Ovary (tissue), 9 donors: Measurements from ENCODE around the gene STPG1. TPM values are rescaled to one million over a fixed set of nuclear protein-coding genes. Genes with fewer than 3 reads are reported as not detected.

Experiments
- DNase-seq, 5 donors: peaks; one replicate each; pipeline ENCODE4 v3.0.0-alpha.2; 2019 to 2020
- H3K27ac ChIP-seq, 2 donors: fragments of 200-600 bp; one replicate each; pipeline versions ENCODE4 v1.5.1 to v1.8.0; 2019 to 2022
- H3K27me3 ChIP-seq: fragments of 200-600 bp; one replicate; pipeline ENCODE4 v1.8.0; 2022
- H3K36me3 ChIP-seq: fragments of 200-600 bp; sonication (generic); one replicate; pipeline ENCODE4 v1.5.1; 2019
- H3K4me1 ChIP-seq: one replicate; pipeline ENCODE4 v1.8.1; 2013; ENCODE audit warnings: mild to moderate bottlenecking, moderate library complexity; ENCODE audit not compliant: insufficient read depth
- H3K4me3 ChIP-seq: fragments of 200-600 bp; sonication (generic); one replicate; pipeline ENCODE4 v1.5.1; 2017
- H3K9me3 ChIP-seq, 2 donors: fragments of 200-600 bp in 1 of 2; sonication (generic) in 1 of 2; one replicate each; pipeline versions ENCODE4 v1.5.1 to v1.8.1; 2013 to 2019; ENCODE audit warnings: mild to moderate bottlenecking in 1 of 2, moderate library complexity in 1 of 2
- CTCF ChIP-seq, 3 donors: fragments of 450-650 bp in 2 of 3; fragments of 200-600 bp in 1 of 3; IDR thresholded peaks; one replicate each; pipeline versions ENCODE4 v1.5.1 to v1.8.0; 2016 to 2022; ENCODE audit warnings: antibody characterized with exemption in 3 of 3, mild to moderate bottlenecking in 1 of 3
- EP300 ChIP-seq: sonication (generic); formaldehyde crosslinking; IDR thresholded peaks from one replicate; pipeline ENCODE4 v1.6.1; 2017; ENCODE audit warnings: antibody characterized with exemption
- POLR2A ChIP-seq: fragments of 450-650 bp; IDR thresholded peaks from one replicate; pipeline ENCODE4 v1.6.1; 2017; ENCODE audit warnings: antibody characterized with exemption, mild to moderate bottlenecking, moderate library complexity
- WGBS, 3 donors: extraction: QIAGEN DNeasy Blood & Tissue Kit in 1 of 3; methylation state at CpG; one replicate each; pipeline versions ENCODE4 v1.1.5 to v1.1.7; 2013 to 2017; 5-methylcytosine and 5-hydroxymethylcytosine counted together
- intact Hi-C, 4 donors: fragments of 100-400 bp; cut with DNase I; formaldehyde crosslinking; loops; one replicate each; pipeline versions ENCODE4 v1.11.0 to v1.15.1; 2022 to 2023
- polyA plus RNA-seq, 2 donors: library from polyadenylated mRNA; stranded (reverse); fragments of 200-250 nt in 1 of 2; fragments of 350-450 nt in 1 of 2; fragmentation: Illumina TruSeq in 1 of 2; extraction: RNeasy Lipid Tissue Mini Kit (QIAGEN cat#74804) in 1 of 2; gene quantifications; one replicate each; pipeline ENCODE4 v1.2.3, GENCODE V29; 2013 to 2014
- total RNA-seq, 7 donors: library from RNA; depleted of rRNA in 2 of 7; stranded (reverse); fragments of >200 nt in 2 of 7; fragmentation: NEBNext Ultra II Directional in 3 of 7; extraction: Animal tissue kit (Norgen Biotek cat#: 25700) in 3 of 7; gene quantifications; one replicate each; pipeline versions ENCODE4 v1.1.0 to v1.2.4, GENCODE V29; 2016 to 2023
- donor health status: DM: no; HTN: no; CAD: no; lungs with moderate emphysema.
- donor health status: DM: no; HTN: no; CAD: no.
- donor health status: Bipolar disorder and iron deficiency.
- donor health status: DM: yes; HTN: yes; CAD: no.
- donor health status: DM: no; HTN: no; CAD: no.
- donor health status: DM: yes; HTN: yes; CAD: no.

Gene STPG1
- total and polyA plus RNA-seq, 9 donors: 4.5 to 12.6 (median 7.3) TPM

- no peak for DNase-seq
- intact Hi-C loops: no loop called here
- no peaks in the 10 kb centered on the region for H3K36me3 ChIP-seq
- no peak for TF ChIP-seq POLR2A
- no peak for TF ChIP-seq CTCF (IDR thresholded peaks at IDR 0.05)
- no peak for TF ChIP-seq EP300
- H3K9me3 ChIP-seq: no peaks in the 10 kb centered on the region
- no peak overlapping the region for H3K4me3 ChIP-seq
- WGBS, 3 donors: 87 to 90% (median 89%) methylated on average over 10 of the region's 10 CpGs
- H3K27ac ChIP-seq: no peak overlapping the region
- no peaks in the 10 kb centered on the region for H3K27me3 ChIP-seq
- no peaks in the 10 kb centered on the region for H3K4me1 ChIP-seq
These were observed 65.4 kb downstream of the STPG1 start for GRCh38 chr1:24348196-24348595.

GRCh38 chr1:24347159-24347934, 66.2 kb downstream of the STPG1 start:
- Histone ChIP-seq H3K27me3 (no peaks in the 10 kb centered on the region), H3K27ac (no peak overlapping the region), H3K4me1 (no peaks in the 10 kb centered on the region), H3K4me3 (no peak overlapping the region), H3K9me3 (no peaks in the 10 kb centered on the region), H3K36me3 (no peaks in the 10 kb centered on the region)
- intact Hi-C loops: no loop called here
- DNase-seq: no peak
- WGBS, 3 donors: 61 to 66% (median 62%) methylated on average over 19 of the region's 19 CpGs
- TF ChIP-seq POLR2A (no peak), CTCF (IDR thresholded peaks at IDR 0.05) (no peak), EP300 (no peak)

GRCh38 chr1:24345334-24345733, 68.2 kb downstream of the STPG1 start:
- intact Hi-C loops: no loop called here
- Histone ChIP-seq H3K27me3 (no peaks in the 10 kb centered on the region), H3K9me3 (no peaks in the 10 kb centered on the region), H3K36me3 (no peaks in the 10 kb centered on the region), H3K27ac (no peak overlapping the region), H3K4me1 (no peaks in the 10 kb centered on the region), H3K4me3 (no peak overlapping the region)
- TF ChIP-seq CTCF (IDR thresholded peaks at IDR 0.05) (no peak), EP300 (no peak), POLR2A (no peak)
- no peak for DNase-seq
- WGBS, 3 donors: 51 to 60% (median 52%) methylated on average over 5 of the region's 5 CpGs

GRCh38 chr1:24344090-24344742, 69.4 kb downstream of the STPG1 start:
- DNase-seq: no peak
- WGBS, 3 donors: 75 to 78% (median 77%) methylated on average over 8 of the region's 8 CpGs
- TF ChIP-seq POLR2A (no peak), EP300 (no peak), CTCF (IDR thresholded peaks at IDR 0.05) (no peak)
- Histone ChIP-seq H3K4me1 (no peaks in the 10 kb centered on the region), H3K27ac (no peak overlapping the region), H3K4me3 (no peak overlapping the region), H3K9me3 (no peaks in the 10 kb centered on the region), H3K36me3 (no peaks in the 10 kb centered on the region), H3K27me3 (no peaks in the 10 kb centered on the region)
- intact Hi-C loops: no loop called here
